HG02623 (cell line): Measurements from ENCODE around the gene SCGN.

Experiments
- ATAC-seq: cut with Tn5 transposase; IDR thresholded peaks from one replicate; pipeline ENCODE4 v1.9.1; 2021; ENCODE audit warnings: moderate library complexity; ENCODE audit not compliant: unreplicated experiment

SCGN gene

GRCh38 chr6:25685251-25685650, 33.2 kb downstream of the SCGN start:
- ATAC-seq: no peak

DNA sequence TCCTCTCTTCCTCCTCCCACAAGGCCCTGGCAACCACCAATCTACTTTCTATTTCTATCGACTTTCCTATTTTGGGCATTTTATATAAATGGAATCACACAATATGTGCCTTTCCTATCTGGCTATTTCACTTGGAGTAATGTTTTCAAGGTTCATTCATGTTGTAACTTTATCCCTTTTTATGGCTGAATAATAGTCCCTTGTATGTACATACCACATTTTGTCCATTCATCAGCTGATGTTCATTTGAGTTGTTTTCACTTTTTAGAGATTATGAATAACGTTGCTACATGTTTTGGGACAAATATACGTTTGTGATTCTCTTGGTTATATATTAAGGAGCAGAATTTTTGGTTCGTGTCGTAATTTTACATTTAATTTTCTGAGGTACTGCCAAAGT, 33.9 kb downstream of the SCGN start:
- ATAC-seq: no peak

- ATAC-seq: no peak
These were observed 34.8 kb downstream of the SCGN start for GRCh38 chr6:25686856-25687255.

- no peak for ATAC-seq
These were observed 38.0 kb downstream of the SCGN start for GRCh38 chr6:25689966-25690365.

DNA sequence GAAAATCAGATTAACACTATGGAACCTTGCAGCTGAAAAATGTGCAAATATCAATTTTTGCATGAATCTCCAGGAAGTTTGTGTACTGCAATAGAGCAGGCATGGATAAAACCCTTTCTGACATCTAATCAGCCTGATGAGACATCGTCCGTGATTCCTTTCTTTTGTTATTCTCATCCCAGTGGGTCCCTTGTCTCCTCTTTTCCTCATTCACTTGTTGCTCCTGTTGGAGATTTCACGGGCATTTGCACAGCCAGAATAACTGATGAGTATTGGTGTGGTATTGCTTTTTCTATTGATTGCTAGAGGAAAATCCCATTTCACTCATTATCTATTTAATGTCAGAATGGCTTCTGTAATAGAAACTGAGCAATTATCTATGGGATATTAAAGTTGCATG, 39.9 kb downstream of the SCGN start:
- no peak for ATAC-seq

- ATAC-seq: no peak
These were observed 40.5 kb downstream of the SCGN start for GRCh38 chr6:25692472-25692871.

DNA sequence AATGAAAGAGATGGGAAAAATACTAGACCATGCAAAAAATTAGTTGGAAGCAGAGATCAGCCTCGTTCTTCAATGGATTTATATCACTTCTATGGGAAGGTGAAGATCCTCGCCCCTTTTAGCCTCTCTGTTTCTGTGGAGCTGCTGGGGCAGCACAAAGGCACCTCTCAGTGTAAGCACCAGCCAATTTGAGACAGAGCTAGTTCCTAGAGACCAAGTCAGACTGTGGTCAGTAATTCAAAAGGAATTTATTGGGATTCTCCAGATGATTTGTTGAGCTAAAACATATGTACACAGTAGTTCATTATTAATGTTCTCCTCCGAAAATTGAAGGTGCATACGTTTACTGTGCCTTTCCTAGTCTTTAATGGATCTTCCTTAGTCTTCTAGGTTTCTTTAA, 42.4 kb downstream of the SCGN start:
- no peak for ATAC-seq

DNA sequence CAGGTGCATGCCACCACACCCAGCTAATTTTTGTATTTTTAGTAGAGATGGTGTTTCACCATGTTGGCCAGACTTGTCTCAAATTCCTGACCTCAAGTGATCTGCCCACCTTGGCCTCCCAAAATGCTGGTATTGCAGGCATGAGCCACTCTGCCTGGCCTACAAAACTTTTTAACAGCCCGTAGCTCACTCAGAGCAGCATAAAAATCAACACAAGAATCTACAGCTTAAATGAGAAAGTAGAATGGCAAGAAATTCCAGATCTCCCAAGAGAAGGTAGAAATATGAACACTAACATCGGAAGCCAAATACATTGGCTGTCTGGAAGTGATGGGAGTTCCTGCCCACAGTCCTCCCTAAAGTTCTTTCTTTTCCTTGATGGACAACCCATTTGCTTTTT, 43.7 kb downstream of the SCGN start:
- ATAC-seq: no peak

GRCh38 chr6:25697537-25698340, 45.7 kb downstream of the SCGN start:
- ATAC-seq: no peak

- ATAC-seq: no peak
These were observed 46.6 kb downstream of the SCGN start for GRCh38 chr6:25698631-25699030.

- no peak for ATAC-seq
These were observed 47.6 kb downstream of the SCGN start for GRCh38 chr6:25699649-25700048.

GRCh38 chr6:25700761-25701160, 48.7 kb downstream of the SCGN start:
- no peak for ATAC-seq

DNA sequence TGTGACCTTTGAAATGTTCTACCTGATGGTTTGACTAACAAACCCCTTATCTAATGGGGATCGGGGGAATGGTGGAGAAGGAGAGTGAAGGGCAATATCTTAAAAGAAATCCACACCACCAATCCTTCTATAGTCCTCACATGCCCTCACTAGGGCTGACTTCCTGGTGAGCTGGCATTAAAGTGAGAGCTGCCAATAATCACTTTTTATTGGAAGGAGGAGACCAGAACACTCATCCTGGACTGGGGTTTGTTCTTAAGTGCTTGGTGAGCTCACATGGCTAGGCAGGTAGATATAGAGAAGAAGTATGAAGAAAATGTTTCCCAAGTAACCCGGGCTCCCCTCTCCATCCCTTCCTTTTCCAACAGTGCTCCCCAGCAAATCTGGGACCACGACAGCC, 49.8 kb downstream of the SCGN start:
- ATAC-seq: no peak

- ATAC-seq: no peak
These were observed 51.0 kb downstream of the SCGN start for GRCh38 chr6:25703005-25703404.

DNA sequence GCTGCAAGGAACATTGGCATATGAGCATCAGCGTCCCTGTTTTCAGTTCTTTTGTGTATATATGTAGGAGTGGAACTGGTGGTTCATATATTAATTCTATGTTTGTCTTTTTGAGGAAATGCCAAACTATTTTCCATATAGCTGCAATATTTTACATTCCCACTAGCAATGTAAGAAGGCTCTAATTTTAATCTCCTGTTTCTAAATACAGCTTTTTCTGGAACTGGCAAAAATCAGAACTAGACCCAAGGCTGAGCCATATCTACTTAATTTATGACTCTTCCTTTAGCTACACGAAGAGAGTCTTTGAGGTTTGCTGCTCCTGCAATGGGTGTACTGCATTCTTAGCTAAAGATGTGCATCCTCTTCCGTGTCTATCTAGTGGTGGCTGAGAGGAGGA, 52.0 kb downstream of the SCGN start:
- no peak for ATAC-seq

GRCh38 chr6:25706314-25707014, 54.4 kb downstream of the SCGN start:
- no peak for ATAC-seq

GRCh38 chr6:25709761-25710160, 57.7 kb downstream of the SCGN start:
- ATAC-seq: no peak

GRCh38 chr6:25710287-25710686, 58.3 kb downstream of the SCGN start:
- ATAC-seq: no peak

DNA sequence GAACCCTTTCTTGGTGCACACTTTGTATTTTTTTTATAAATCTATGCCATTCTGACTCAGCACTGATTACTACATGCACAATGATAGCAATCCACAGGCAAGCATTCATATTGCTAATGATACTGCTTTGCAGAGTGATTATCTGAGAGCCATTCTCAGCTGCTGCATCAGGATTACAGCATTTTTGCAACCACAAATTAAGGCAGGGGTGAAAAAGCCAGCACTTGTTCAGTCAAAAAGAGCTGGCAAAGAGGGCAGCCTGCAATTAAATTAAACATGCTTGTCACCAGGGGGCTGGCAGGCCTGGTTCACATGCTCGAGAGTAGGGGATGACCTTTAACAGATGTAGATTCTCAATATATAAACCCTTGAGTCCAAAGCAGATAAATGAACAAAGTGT, 61.8 kb downstream of the SCGN start:
- ATAC-seq: no peak

DNA sequence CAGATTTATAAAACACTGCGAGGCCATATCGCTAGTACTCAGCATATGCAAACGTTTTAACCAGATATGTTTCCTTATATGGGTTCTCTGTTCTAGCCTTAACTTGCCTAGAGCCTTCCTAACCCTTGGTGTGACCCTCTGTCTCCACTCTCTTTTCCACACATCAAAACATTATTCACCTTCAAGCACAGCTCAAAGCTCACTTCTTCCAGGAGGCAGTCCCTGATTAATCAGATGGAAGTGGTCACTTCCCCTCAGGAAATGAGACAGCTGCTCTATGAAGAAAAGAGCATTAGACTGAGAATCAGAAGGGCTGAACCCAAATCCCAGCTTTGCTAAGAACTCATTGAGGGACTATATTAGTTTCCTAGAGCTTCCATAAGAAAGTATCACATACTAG, 62.8 kb downstream of the SCGN start:
- no peak for ATAC-seq

- no peak for ATAC-seq
These were observed 63.8 kb downstream of the SCGN start for GRCh38 chr6:25715794-25716193.

DNA sequence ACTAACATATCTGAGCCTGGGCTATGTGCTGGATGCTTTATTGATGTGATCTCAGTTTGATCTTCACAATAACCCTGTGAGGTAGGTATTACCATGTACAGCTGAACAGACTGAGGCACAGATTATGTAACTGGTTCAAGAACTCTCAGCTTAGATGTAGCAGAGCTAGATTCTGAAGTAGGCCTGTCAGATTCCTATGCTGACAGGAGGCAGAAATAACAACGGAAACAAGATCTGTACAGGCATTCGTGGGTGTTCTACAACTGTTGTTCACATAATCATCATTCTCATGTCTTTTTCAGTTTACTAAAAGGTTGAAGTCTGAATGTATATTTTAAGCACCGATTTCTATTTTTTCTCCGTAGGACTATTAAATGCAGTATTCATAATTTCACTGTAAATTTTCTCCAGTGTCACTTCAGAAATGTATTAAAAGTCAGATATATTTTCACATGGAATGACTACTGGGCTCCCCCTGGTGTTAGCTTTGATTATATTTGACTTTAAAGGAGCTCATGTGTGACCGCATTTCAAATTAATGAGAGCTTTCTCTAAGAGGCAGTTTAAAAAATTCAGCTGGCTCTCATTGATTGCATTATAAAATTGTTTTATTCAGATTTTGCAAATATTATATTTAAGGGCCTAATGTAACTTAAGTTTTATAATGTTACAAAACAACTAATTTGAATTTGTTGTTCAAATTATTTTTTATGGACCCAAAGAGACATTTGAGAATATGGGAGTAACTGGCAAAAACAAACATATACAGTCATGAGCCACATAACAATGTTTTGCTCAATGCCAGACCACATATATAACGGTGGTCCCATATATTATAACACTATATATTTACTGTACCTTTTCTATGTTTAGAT, 66.1 kb downstream of the SCGN start:
- ATAC-seq: no peak
